HS-27A (cell line): Measurements from ENCODE around the gene KRTAP2-4.
"Not testable (repeated sequence)": the region's sequence is repeated elsewhere in the genome, so short reads cannot be mapped to it uniquely, and the experiment has no call there.

Source experiments
- DNase-seq: peaks from one replicate; pipeline ENCODE4 v3.0.0-alpha.2; 2012; ENCODE audit warnings: low read depth, missing footprints

KRTAP2-4 gene

GRCh38 chr17:41037853-41038350, 27.8 kb downstream of the KRTAP2-4 start:
- DNase-seq, result no peak

- not testable (repeated sequence) for DNase-seq
Observed at GRCh38 chr17:41034346-41034935, 31.2 kb downstream of the KRTAP2-4 start, which contains the start of gene KRTAP1-3. Gene KRTAP1-3 (minus strand): TSS chr17:41034874. CDS start chr17:41034821, 53 bp downstream.

DNA sequence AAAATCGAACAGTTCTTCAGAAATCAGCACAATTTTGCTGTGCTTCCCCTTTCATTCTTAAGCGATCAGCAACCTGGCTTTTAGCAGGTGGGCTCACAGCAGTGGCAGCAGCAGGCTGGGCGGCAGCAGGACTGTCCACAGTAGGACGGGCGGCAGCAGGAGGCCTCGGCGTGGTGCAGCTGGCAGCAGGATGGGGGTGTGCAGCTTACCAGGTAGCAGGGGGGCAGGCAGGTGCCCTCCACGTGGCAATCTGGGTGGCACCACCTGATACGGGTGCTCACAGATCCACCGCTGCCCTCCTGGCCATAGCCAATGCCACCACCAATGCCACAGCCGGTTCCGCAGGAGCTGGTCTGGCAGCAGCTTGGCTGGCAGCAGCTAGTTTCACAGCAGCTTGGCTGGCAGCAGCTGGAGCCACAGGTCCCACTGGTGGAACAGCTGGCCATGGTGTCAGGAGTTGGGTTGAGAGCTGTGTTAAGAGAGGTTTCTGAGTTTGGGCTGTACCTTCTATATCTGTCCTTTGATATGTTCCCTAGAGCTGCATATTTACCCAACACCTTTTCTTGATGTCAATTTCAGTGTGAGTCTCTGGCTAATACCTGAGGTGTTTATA, 35.9 kb downstream of the KRTAP2-4 start, which contains the start of gene KRTAP1-4:
Gene KRTAP1-4 (minus strand): TSS at position 563 of the 613 bp plus-strand sequence. CDS start 117 bp downstream, at position 446.
- no peak for DNase-seq

DNA sequence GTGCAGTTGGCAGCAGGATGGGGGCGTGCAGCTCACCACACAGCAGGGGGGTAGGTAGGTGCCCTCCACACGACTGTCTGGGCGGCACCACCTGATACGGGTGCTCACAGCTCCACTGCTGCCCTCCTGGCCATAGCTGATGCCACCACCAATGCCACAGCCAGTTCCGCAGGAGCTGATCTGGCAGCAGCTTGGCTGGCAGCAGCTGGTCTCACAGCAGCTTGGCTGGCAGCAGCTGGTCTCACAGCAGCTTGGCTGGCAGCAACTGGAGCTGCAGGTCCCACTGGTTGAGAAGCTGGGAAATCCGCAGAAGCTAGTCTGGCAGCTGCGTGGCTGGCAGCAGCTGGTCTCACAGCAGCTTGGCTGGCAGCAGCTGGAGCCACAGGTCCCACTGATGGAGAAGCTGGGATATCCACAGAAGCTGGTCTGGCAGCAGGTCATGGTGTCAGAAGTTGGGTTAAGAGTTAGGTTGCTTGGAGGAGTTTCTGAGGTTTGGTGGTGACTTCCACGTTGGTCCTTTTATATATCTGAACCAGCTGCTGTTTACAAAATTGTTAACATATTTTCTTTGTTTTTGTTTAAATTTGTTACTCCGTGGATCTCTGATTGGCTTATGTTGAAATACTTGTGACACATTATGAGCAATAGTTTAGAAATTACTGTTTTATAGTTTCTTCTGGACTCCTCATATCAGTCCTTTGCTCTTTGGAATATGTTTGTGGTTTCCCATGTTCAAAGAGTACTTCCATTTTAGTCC, 38.8 kb downstream of the KRTAP2-4 start, which contains the start of gene KRTAP1-5:
Gene KRTAP1-5 (minus strand): TSS at position 494 of the 757 bp plus-strand sequence. CDS start 53 bp downstream, at position 441.
- DNase-seq, result peak; percentile 48

DNA sequence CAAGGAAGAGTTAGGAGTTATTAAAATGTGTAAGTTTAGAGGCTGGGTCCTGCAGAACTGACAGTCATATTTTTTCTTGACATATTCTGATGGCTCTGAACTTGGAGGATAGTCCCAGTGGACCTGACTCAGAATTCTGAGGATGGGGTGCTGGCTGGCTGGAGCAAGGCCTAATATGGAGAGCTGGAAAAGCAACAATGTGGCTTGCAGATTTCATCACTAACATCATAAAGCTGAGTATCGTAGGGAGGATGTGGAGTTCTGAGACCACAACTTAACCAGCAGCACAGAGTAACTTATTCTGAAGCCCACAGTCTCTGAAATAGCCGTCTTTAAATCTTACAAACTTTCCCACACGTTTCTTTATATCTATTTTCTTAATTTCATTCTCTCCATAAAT, 41.0 kb downstream of the KRTAP2-4 start:
- DNase-seq, result no peak

- DNase-seq, result no peak
Observed at GRCh38 chr17:41020336-41020735, 45.3 kb downstream of the KRTAP2-4 start.

GRCh38 chr17:41019415-41019814, 46.3 kb downstream of the KRTAP2-4 start:
- no peak for DNase-seq

DNA sequence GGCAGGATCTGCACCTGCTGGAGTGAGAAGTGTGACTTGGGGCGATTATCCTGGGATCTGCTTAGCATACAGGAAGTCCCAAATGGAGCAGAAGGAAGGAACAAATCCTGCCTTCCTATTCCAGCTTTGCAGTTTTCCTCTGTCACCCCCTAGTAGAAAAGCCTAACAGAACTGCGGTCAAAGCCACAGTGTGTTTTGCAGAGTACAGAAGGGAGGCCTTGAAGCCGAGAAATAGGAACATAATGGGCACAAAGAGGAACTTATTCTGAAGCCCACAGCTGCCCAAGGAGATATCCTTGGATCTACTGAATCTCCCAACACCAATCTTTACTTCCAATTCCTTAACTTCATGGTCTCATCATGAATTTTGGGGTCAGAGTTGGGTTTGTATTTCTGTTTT, 47.1 kb downstream of the KRTAP2-4 start:
- no peak for DNase-seq

- DNase-seq, result no peak
Observed at GRCh38 chr17:41016578-41017215, 49.0 kb downstream of the KRTAP2-4 start.

DNA sequence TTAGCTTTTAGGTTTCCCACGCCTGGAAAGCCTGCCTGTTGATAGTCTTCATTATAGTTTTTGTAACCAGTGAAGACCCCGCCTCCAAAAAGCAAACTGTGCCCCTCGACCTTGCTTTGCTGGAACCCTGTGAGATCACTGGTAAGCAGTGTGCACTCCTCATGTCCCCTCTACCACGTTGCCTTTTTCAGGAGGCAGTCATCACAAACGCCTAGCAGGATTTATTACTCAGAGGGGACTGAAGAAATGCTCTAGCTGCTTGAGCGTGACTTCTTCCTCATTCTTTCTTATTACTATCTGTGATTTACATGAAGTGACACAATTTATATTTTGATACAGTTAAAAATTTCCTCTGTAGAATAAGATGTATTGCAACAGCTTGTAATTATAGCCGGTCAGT, 50.2 kb downstream of the KRTAP2-4 start:
- DNase-seq, result no peak
